ENCODE results near the gene GRIN1.

Gene GRIN1

GRCh38 chr9:137166380-137167229 is 27.7 kb downstream of the GRIN1 start:
- TF ChIP-seq CTCF (IDR thresholded peaks at IDR 0.05) (no peak), ZFX (IDR thresholded peaks at IDR 0.05; ENCODE audit: borderline replicate concordance) (no peak)
- peak overlapping the region; percentile 98 for H3K27ac ChIP-seq

GRCh38 chr9:137167277-137167746 is 28.4 kb downstream of the GRIN1 start:
- no peak for TF ChIP-seq ZFX (IDR thresholded peaks at IDR 0.05; ENCODE audit: borderline replicate concordance)
- TF ChIP-seq CTCF (IDR thresholded peaks at IDR 0.05) = no peak
- peak overlapping the region; percentile 98 for H3K27ac ChIP-seq

- peak overlapping the region; percentile 98 for H3K27ac ChIP-seq
Measured at GRCh38 chr9:137167747-137168572, 29.0 kb downstream of the GRIN1 start.

GRCh38 chr9:137168573-137168903 is 29.6 kb downstream of the GRIN1 start:
- peak overlapping the region; percentile 98 for H3K27ac ChIP-seq
- TF ChIP-seq CTCF (IDR thresholded peaks at IDR 0.05) (no peak), ZFX (IDR thresholded peaks at IDR 0.05; ENCODE audit: borderline replicate concordance) (no peak)

More at GRCh38 chr9:137167747-137168572, 29.0 kb downstream of the GRIN1 start:
- TF ChIP-seq CTCF (IDR thresholded peaks at IDR 0.05) = no peak
- TF ChIP-seq ZFX (IDR thresholded peaks at IDR 0.05; ENCODE audit: borderline replicate concordance) = no peak

- TF ChIP-seq ZFX (IDR thresholded peaks at IDR 0.05; ENCODE audit: borderline replicate concordance) = no peak
- no peak for TF ChIP-seq CTCF (IDR thresholded peaks at IDR 0.05)
- peak overlapping the region; percentile 98 for H3K27ac ChIP-seq
Measured at GRCh38 chr9:137168904-137169856, 30.2 kb downstream of the GRIN1 start.

GRCh38 chr9:137169896-137170358 is 31.0 kb downstream of the GRIN1 start, which contains the start of gene LRRC26:
TSS of gene LRRC26 (minus strand) at chr9:137170051. CDS start at chr9:137169943, 108 bp downstream.
- peak within 1 kb of the TSS; percentile 98 for H3K27ac ChIP-seq
- no peak for TF ChIP-seq ZFX (IDR thresholded peaks at IDR 0.05; ENCODE audit: borderline replicate concordance)
- TF ChIP-seq CTCF (IDR thresholded peaks at IDR 0.05) = no peak

Measured in 22Rv1 (cell line).